ENCODE measurements around the gene HS3ST5. TPM values are rescaled to one million over a fixed set of nuclear protein-coding genes. Genes with fewer than 3 reads are reported as not detected.

Gene HS3ST5
- total RNA-seq, 1 experiment from 2014 or later, result 8.7 TPM

DNA sequence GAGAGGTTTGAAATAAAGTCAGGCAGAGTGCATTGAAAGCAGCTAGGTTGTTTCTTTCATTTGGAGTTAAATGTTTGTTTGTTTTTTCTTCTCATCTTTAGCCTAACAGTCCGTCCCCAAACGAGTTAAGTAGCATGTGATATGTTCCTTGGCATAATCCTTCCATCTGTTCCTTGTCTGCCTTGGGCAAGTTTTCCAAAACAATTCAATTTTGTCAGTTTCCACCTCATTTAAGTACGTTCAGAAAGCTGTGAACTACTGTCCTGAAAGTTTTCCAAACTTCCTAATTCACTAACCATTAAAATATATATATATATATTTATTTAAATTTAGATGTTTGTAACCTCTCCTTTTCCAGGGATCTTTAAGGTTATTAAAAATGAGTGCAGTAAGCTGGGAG lies 310.1 kb downstream of the HS3ST5 start:
- Mint-ChIP-seq H3K4me1 (no peaks in the 10 kb centered on the region), H3K4me3 (no peak overlapping the region), H3K27ac (no peak overlapping the region), H3K9me3 (peaks cover 7% of the 10 kb centered on the region), H3K27me3 (ENCODE audit: low read depth) (no peaks in the 10 kb centered on the region), H3K36me3 (no peaks in the 10 kb centered on the region; the same call in 1 of the 2 replicates)
- POLR2A ChIA-PET, result no interaction called here
- no peak for ATAC-seq
- CTCF ChIA-PET, result no interaction called here
- DNase-seq (ENCODE audit: low spot score), result no peak
- no peak for TF ChIP-seq ZNF138 (CRISPR knock-in tag; conservative IDR thresholded peaks at IDR 0.05)
- TF ChIP-seq ZNF416 (CRISPR knock-in tag; IDR thresholded peaks at IDR 0.05), result no peak
- TF ChIP-seq NFATC4 (CRISPR knock-in tag; IDR thresholded peaks at IDR 0.05), result no peak
- no peak for TF ChIP-seq GABPB1 (CRISPR knock-in tag; IDR thresholded peaks at IDR 0.05)
- TF ChIP-seq, protein P1, sequence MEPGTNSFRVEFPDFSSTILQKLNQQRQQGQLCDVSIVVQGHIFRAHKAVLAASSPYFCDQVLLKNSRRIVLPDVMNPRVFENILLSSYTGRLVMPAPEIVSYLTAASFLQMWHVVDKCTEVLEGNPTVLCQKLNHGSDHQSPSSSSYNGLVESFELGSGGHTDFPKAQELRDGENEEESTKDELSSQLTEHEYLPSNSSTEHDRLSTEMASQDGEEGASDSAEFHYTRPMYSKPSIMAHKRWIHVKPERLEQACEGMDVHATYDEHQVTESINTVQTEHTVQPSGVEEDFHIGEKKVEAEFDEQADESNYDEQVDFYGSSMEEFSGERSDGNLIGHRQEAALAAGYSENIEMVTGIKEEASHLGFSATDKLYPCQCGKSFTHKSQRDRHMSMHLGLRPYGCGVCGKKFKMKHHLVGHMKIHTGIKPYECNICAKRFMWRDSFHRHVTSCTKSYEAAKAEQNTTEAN (CRISPR knock-in tag; IDR thresholded peaks at IDR 0.05), result no peak
- TF ChIP-seq, protein P2, sequence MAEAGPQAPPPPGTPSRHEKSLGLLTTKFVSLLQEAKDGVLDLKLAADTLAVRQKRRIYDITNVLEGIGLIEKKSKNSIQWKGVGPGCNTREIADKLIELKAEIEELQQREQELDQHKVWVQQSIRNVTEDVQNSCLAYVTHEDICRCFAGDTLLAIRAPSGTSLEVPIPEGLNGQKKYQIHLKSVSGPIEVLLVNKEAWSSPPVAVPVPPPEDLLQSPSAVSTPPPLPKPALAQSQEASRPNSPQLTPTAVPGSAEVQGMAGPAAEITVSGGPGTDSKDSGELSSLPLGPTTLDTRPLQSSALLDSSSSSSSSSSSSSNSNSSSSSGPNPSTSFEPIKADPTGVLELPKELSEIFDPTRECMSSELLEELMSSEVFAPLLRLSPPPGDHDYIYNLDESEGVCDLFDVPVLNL (CRISPR knock-in tag; IDR thresholded peaks at IDR 0.05; ENCODE audit: borderline replicate concordance, low read depth), result no peak

DNA sequence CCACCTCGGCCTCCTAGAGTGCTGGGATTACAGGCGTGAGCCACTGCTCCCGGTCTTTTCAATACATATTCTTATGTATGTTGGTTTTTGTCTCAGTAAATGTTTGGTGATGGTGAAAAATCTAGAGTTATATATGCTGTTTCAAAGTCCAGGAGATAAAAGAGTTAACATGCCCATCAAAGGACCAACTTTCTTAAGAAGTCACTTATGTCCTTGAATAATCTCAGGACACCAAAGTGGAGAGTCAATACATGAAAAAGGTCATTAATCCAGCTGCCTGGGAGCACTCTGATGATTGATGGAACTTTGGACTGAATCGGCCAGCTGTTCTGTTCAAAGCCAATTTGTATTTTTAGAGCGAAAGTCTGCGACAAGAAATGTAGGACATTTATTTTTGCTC lies 312.1 kb downstream of the HS3ST5 start:
- ChIA-PET CTCF (no interaction called here), POLR2A (no interaction called here)
- no peaks in the 10 kb centered on the region for H3K4me1 Mint-ChIP-seq
- DNase-seq (ENCODE audit: low spot score) (no peak), ATAC-seq (no peak)
- peaks cover 7% of the 10 kb centered on the region for H3K9me3 Mint-ChIP-seq
- H3K36me3 Mint-ChIP-seq, result no peaks in the 10 kb centered on the region; the same call in 1 of the 2 replicates
- H3K4me3 Mint-ChIP-seq, result no peak overlapping the region
- no peaks in the 10 kb centered on the region for H3K27me3 Mint-ChIP-seq (ENCODE audit: low read depth)
- no peak overlapping the region for H3K27ac Mint-ChIP-seq
- no peak for TF ChIP-seq TEAD4 (CRISPR knock-in tag; IDR thresholded peaks at IDR 0.05)
- TF ChIP-seq, protein P3, sequence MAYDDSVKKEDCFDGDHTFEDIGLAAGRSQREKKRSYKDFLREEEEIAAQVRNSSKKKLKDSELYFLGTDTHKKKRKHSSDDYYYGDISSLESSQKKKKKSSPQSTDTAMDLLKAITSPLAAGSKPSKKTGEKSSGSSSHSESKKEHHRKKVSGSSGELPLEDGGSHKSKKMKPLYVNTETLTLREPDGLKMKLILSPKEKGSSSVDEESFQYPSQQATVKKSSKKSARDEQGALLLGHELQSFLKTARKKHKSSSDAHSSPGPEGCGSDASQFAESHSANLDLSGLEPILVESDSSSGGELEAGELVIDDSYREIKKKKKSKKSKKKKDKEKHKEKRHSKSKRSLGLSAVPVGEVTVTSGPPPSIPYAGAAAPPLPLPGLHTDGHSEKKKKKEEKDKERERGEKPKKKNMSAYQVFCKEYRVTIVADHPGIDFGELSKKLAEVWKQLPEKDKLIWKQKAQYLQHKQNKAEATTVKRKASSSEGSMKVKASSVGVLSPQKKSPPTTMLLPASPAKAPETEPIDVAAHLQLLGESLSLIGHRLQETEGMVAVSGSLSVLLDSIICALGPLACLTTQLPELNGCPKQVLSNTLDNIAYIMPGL (CRISPR knock-in tag; IDR thresholded peaks at IDR 0.05), result no peak
- TF ChIP-seq, protein P4, sequence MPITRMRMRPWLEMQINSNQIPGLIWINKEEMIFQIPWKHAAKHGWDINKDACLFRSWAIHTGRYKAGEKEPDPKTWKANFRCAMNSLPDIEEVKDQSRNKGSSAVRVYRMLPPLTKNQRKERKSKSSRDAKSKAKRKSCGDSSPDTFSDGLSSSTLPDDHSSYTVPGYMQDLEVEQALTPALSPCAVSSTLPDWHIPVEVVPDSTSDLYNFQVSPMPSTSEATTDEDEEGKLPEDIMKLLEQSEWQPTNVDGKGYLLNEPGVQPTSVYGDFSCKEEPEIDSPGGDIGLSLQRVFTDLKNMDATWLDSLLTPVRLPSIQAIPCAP (CRISPR knock-in tag; IDR thresholded peaks at IDR 0.05), result no peak
- no peak for TF ChIP-seq KAT7 (CRISPR knock-in tag; IDR thresholded peaks at IDR 0.05; ENCODE audit: borderline replicate concordance)
- TF ChIP-seq, protein P5, sequence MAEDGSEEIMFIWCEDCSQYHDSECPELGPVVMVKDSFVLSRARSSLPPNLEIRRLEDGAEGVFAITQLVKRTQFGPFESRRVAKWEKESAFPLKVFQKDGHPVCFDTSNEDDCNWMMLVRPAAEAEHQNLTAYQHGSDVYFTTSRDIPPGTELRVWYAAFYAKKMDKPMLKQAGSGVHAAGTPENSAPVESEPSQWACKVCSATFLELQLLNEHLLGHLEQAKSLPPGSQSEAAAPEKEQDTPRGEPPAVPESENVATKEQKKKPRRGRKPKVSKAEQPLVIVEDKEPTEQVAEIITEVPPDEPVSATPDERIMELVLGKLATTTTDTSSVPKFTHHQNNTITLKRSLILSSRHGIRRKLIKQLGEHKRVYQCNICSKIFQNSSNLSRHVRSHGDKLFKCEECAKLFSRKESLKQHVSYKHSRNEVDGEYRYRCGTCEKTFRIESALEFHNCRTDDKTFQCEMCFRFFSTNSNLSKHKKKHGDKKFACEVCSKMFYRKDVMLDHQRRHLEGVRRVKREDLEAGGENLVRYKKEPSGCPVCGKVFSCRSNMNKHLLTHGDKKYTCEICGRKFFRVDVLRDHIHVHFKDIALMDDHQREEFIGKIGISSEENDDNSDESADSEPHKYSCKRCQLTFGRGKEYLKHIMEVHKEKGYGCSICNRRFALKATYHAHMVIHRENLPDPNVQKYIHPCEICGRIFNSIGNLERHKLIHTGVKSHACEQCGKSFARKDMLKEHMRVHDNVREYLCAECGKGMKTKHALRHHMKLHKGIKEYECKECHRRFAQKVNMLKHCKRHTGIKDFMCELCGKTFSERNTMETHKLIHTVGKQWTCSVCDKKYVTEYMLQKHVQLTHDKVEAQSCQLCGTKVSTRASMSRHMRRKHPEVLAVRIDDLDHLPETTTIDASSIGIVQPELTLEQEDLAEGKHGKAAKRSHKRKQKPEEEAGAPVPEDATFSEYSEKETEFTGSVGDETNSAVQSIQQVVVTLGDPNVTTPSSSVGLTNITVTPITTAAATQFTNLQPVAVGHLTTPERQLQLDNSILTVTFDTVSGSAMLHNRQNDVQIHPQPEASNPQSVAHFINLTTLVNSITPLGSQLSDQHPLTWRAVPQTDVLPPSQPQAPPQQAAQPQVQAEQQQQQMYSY (CRISPR knock-in tag; IDR thresholded peaks at IDR 0.05), result no peak

DNA sequence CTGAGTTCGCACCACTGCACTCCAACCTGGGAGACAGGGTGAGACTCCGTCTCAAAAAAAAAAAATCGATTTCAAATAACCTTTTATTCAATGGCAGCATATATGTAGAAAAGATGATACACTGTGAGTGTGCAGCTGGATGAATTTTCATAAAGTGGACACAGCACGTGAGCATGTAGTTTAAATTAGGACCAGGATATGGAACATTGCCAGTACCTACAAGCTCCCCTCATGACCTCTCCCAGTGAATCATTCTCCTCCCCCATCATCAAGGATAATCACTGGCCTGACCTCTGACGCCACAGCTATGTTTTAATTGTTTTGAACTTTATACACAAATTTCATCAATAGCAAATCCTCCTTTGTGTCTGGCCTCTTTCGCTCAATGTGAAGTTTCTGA lies 318.1 kb downstream of the HS3ST5 start:
- CTCF ChIA-PET, result interaction anchor here (1.1 to 1.7 kb wide), 2 partner anchors 28 to 84 kb away, joined by 4 to 5 read pairs; no protein-coding TSS in a partner anchor

More for the DNA sequence above, 318.1 kb downstream of the HS3ST5 start:
- H3K27ac Mint-ChIP-seq, result no peak overlapping the region
- DNase-seq (ENCODE audit: low spot score) (no peak), ATAC-seq (no peak)
- no peaks in the 10 kb centered on the region for H3K36me3 Mint-ChIP-seq
- H3K9me3 Mint-ChIP-seq, result peaks cover 10% of the 10 kb centered on the region
- no peaks in the 10 kb centered on the region for H3K4me1 Mint-ChIP-seq
- no peaks in the 10 kb centered on the region for H3K27me3 Mint-ChIP-seq (ENCODE audit: low read depth)
- TF ChIP-seq, protein P6, sequence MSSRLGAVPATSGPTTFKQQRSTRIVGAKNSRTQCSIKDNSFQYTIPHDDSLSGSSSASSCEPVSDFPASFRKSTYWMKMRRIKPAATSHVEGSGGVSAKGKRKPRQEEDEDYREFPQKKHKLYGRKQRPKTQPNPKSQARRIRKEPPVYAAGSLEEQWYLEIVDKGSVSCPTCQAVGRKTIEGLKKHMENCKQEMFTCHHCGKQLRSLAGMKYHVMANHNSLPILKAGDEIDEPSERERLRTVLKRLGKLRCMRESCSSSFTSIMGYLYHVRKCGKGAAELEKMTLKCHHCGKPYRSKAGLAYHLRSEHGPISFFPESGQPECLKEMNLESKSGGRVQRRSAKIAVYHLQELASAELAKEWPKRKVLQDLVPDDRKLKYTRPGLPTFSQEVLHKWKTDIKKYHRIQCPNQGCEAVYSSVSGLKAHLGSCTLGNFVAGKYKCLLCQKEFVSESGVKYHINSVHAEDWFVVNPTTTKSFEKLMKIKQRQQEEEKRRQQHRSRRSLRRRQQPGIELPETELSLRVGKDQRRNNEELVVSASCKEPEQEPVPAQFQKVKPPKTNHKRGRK (CRISPR knock-in tag; IDR thresholded peaks at IDR 0.05; ENCODE audit: borderline replicate concordance), result no peak
- TF ChIP-seq ZNF671 (CRISPR knock-in tag; IDR thresholded peaks at IDR 0.05) (no peak), NR2C2 (CRISPR knock-in tag; IDR thresholded peaks at IDR 0.05) (no peak), RORB (CRISPR knock-in tag; IDR thresholded peaks at IDR 0.05) (no peak), NFYB (CRISPR knock-in tag; conservative IDR thresholded peaks at IDR 0.05; ENCODE audit: low read depth) (no peak), ESRRA (CRISPR knock-in tag; IDR thresholded peaks at IDR 0.05; ENCODE audit: borderline replicate concordance) (no peak)
- TF ChIP-seq, protein P7, sequence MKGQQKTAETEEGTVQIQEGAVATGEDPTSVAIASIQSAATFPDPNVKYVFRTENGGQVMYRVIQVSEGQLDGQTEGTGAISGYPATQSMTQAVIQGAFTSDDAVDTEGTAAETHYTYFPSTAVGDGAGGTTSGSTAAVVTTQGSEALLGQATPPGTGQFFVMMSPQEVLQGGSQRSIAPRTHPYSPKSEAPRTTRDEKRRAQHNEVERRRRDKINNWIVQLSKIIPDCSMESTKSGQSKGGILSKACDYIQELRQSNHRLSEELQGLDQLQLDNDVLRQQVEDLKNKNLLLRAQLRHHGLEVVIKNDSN (CRISPR knock-in tag; IDR thresholded peaks at IDR 0.05), result no peak
- no peak overlapping the region for H3K4me3 Mint-ChIP-seq
- POLR2A ChIA-PET, result no interaction called here

Measured in WTC11 (cell line).